LNCaP clone FGC (cell line): ENCODE measurements around the gene FBXL20.

ENCODE experiments used
- DNase-seq: peaks from one replicate; pipeline ENCODE4 v3.0.0-alpha.2; 2011; ENCODE audit warnings: low read depth
- H3K4me3 ChIP-seq: 2 replicates; pipeline ENCODE4 v1.5.1; 2011; ENCODE audit warnings: mild to moderate bottlenecking, low read depth, low read length, control low read depth
- CTCF ChIP-seq: IDR thresholded peaks from 2 replicates; pipeline ENCODE4 v1.5.1; 2012; ENCODE audit warnings: mild to moderate bottlenecking; ENCODE audit not compliant: control insufficient read depth, insufficient read depth; ENCODE audit errors: extremely low read depth

The FBXL20 gene

GRCh38 chr17:39236450-39236927 is 164.9 kb downstream of the FBXL20 start:
- no peak for TF ChIP-seq CTCF
- no peak for DNase-seq
- no peak overlapping the region for H3K4me3 ChIP-seq

GRCh38 chr17:39235555-39236449 is 165.6 kb downstream of the FBXL20 start:
- DNase-seq: peak; percentile 11
- TF ChIP-seq CTCF: peak; percentile 76
- no peak overlapping the region for H3K4me3 ChIP-seq

- DNase-seq: no peak
- TF ChIP-seq CTCF: peak; percentile 56
- H3K4me3 ChIP-seq: no peak overlapping the region
Measured at GRCh38 chr17:39231591-39232551, 169.6 kb downstream of the FBXL20 start.

DNA sequence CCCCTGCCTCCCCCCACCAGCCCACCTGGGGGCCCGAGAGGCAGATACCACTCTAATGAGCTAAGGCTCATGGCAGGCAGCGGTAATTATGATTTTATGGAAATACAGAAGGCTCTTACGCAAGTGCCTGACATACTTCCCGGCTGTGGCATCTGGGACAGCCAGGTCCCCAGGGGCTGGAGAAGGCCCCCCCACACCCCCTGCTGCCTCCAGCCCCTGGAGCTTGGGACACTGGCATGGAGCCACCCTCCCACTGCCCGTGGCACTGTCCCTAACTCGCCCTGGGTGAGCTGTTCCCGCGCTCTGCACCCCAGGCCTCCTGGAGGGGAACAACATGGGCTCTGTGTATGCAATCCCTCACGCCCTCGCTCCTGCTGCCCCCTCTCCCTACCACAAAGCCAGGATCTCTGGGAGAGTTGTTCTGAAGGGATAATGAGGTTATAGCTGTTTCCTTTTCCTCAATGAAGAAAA is 170.3 kb downstream of the FBXL20 start:
- DNase-seq: no peak
- TF ChIP-seq CTCF: no peak
- no peak overlapping the region for H3K4me3 ChIP-seq

- no peak for DNase-seq
- TF ChIP-seq CTCF: no peak
- no peak overlapping the region for H3K4me3 ChIP-seq
Measured at GRCh38 chr17:39230361-39230760, 171.1 kb downstream of the FBXL20 start.

- no peak overlapping the region for H3K4me3 ChIP-seq
- no peak for TF ChIP-seq CTCF
- DNase-seq: no peak
Measured at GRCh38 chr17:39229274-39229913, 172.0 kb downstream of the FBXL20 start.
